ENCODE data around the gene CMAS. TPM values are rescaled to one million over a fixed set of nuclear protein-coding genes. Genes with fewer than 3 reads are reported as not detected.
"Not testable (repeated sequence)": the region's sequence is repeated elsewhere in the genome, so short reads cannot be mapped to it uniquely, and the experiment has no call there.

The CMAS gene
- total RNA-seq, 1 donor from 2014 or later, result 55.8 TPM

DNA sequence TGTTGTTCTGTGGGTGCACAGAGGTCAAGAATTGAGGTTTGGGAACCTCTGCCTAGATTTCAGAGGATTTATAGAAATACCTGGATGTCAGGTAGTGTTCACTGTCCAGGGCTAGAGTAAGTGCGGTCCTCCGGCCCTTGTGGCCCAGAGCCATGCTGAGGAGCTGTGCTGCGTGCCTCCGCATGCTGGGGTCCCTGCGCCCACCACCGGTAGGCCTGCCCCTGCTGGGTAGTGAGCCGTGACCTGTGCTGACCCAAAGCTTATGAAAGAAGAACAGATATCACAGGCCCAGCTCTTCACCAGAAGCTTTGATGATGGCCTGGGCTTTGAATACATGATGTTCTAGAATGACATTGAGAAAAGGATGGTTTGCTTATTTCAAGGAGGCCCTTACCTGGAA lies 37.8 kb upstream of the CMAS start:
- no peaks in the 10 kb centered on the region for H3K36me3 Mint-ChIP-seq (ENCODE audit: insufficient read depth)
- H3K4me3 Mint-ChIP-seq (ENCODE audit: low read depth), result no peak overlapping the region
- peaks cover 18% of the 10 kb centered on the region for H3K9me3 Mint-ChIP-seq (ENCODE audit: low read depth)
- TF ChIP-seq, protein P1, sequence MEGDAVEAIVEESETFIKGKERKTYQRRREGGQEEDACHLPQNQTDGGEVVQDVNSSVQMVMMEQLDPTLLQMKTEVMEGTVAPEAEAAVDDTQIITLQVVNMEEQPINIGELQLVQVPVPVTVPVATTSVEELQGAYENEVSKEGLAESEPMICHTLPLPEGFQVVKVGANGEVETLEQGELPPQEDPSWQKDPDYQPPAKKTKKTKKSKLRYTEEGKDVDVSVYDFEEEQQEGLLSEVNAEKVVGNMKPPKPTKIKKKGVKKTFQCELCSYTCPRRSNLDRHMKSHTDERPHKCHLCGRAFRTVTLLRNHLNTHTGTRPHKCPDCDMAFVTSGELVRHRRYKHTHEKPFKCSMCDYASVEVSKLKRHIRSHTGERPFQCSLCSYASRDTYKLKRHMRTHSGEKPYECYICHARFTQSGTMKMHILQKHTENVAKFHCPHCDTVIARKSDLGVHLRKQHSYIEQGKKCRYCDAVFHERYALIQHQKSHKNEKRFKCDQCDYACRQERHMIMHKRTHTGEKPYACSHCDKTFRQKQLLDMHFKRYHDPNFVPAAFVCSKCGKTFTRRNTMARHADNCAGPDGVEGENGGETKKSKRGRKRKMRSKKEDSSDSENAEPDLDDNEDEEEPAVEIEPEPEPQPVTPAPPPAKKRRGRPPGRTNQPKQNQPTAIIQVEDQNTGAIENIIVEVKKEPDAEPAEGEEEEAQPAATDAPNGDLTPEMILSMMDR (IDR thresholded peaks at IDR 0.05; ENCODE audit: unreplicated experiment), result no peak
- H3K27me3 Mint-ChIP-seq, result no peaks in the 10 kb centered on the region
- no peak for DNase-seq (ENCODE audit: low spot score, unreplicated experiment)
- H3K4me1 Mint-ChIP-seq (ENCODE audit: low read depth), result no peaks in the 10 kb centered on the region
- no peak overlapping the region for H3K27ac Mint-ChIP-seq

DNA sequence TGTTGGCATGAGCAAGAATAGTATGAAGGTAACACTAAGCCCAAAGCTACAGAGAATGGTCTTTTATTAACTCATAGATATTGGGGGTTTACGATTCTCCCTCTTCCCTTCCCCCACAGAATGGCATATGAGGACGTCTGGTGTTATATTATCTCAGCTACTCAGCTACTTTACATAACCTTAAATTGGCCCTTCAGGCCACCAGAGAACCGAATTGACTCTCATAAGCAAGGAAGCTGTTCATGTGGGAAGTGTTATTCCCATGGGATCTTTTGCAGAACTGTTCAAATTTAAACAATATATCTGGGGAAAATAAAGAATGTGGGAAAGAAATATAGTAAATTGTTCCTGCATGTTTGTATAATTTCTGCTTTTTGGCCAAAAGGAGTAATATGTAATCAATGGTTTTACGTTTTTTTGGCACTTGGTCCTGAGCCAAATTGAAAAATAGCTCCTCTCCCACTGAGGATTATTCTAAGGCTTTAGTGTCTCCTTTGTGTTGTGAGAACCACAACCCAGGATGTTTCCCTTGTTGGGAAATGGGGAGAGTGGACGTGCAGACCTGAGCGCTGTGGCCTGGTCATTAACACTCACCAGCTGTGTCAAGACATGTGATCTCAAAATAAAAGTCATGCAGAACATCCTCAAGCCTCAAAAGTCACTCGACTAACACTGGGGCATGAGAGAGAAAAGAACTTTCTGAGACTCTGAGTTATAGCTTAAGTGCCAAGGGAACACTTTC lies 31.8 kb upstream of the CMAS start:
- TF ChIP-seq, protein P1 (IDR thresholded peaks at IDR 0.05; ENCODE audit: unreplicated experiment), result no peak
- peaks cover 10% of the 10 kb centered on the region for H3K9me3 Mint-ChIP-seq (ENCODE audit: low read depth)

DNA sequence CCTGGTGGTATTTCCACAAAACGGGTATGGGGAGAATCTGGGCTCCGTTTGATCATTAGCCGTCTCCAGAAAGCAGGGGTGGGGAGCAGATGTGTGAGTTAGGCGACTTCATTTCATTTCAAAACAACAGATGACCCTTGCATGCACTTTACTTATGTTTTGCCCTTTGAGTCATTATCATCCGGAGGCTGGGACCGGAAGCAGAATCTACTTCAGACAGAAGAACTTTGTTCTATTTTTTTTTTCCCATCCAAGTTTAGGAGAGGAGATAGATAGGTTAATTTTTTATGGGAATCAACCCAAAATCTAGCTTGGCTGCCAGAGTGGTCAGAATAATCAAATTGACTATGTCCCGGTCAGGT lies 31.3 kb upstream of the CMAS start:
- no peak overlapping the region for H3K27ac Mint-ChIP-seq
- H3K4me1 Mint-ChIP-seq (ENCODE audit: low read depth), result no peaks in the 10 kb centered on the region
- H3K9me3 Mint-ChIP-seq (ENCODE audit: low read depth), result peaks cover 10% of the 10 kb centered on the region
- no peak for DNase-seq (ENCODE audit: low spot score, unreplicated experiment)
- no peaks in the 10 kb centered on the region for H3K36me3 Mint-ChIP-seq (ENCODE audit: insufficient read depth)
- H3K4me3 Mint-ChIP-seq (ENCODE audit: low read depth), result no peak overlapping the region
- TF ChIP-seq, protein P1 (IDR thresholded peaks at IDR 0.05; ENCODE audit: unreplicated experiment), result no peak
- H3K27me3 Mint-ChIP-seq, result no peaks in the 10 kb centered on the region

More for the DNA sequence above, 31.8 kb upstream of the CMAS start:
- no peak for DNase-seq (ENCODE audit: low spot score, unreplicated experiment)
- Mint-ChIP-seq H3K36me3 (ENCODE audit: insufficient read depth) (no peaks in the 10 kb centered on the region), H3K4me1 (ENCODE audit: low read depth) (no peaks in the 10 kb centered on the region), H3K4me3 (ENCODE audit: low read depth) (no peak overlapping the region), H3K27me3 (no peaks in the 10 kb centered on the region), H3K27ac (no peak overlapping the region)

GRCh38 chr12:22016982-22017381 lies 29.0 kb upstream of the CMAS start:
- no peaks in the 10 kb centered on the region for H3K27me3 Mint-ChIP-seq
- H3K9me3 Mint-ChIP-seq (ENCODE audit: low read depth), result no peaks in the 10 kb centered on the region
- H3K4me3 Mint-ChIP-seq (ENCODE audit: low read depth), result no peak overlapping the region
- H3K4me1 Mint-ChIP-seq (ENCODE audit: low read depth), result no peaks in the 10 kb centered on the region
- H3K36me3 Mint-ChIP-seq (ENCODE audit: insufficient read depth), result no peaks in the 10 kb centered on the region
- TF ChIP-seq, protein P1 (IDR thresholded peaks at IDR 0.05; ENCODE audit: unreplicated experiment), result no peak
- H3K27ac Mint-ChIP-seq, result no peak overlapping the region
- DNase-seq (ENCODE audit: low spot score, unreplicated experiment), result no peak

DNA sequence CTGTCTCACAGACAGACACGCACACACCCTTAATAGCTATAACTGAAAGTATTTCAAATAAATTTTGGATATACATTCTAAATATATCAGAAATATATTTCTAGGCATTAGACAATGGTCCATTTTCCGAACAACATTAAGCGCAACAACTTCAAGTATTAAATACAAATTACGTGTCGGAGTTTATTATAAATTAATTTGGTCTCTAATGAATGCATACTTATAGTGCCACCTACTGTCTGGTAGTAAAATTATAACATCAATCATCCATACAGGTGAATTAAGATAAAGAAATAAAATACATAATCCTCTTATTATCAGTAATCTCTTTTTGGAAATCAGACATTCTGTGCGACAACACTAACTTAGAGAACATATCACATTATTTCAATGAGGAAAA lies 27.2 kb upstream of the CMAS start:
- Mint-ChIP-seq H3K27ac (no peak overlapping the region), H3K27me3 (no peaks in the 10 kb centered on the region), H3K4me3 (ENCODE audit: low read depth) (no peak overlapping the region), H3K36me3 (ENCODE audit: insufficient read depth) (no peaks in the 10 kb centered on the region), H3K4me1 (ENCODE audit: low read depth) (no peaks in the 10 kb centered on the region), H3K9me3 (ENCODE audit: low read depth) (peaks cover 14% of the 10 kb centered on the region)
- no peak for DNase-seq (ENCODE audit: low spot score, unreplicated experiment)
- TF ChIP-seq, protein P1 (IDR thresholded peaks at IDR 0.05; ENCODE audit: unreplicated experiment), result peak; percentile 37

GRCh38 chr12:22023489-22023888 lies 22.5 kb upstream of the CMAS start:
- not testable (repeated sequence) for H3K36me3 Mint-ChIP-seq (ENCODE audit: insufficient read depth); H3K4me1 Mint-ChIP-seq (ENCODE audit: low read depth); DNase-seq (ENCODE audit: low spot score, unreplicated experiment); H3K27me3 Mint-ChIP-seq; H3K4me3 Mint-ChIP-seq (ENCODE audit: low read depth); H3K27ac Mint-ChIP-seq
- peaks cover 22% of the 10 kb centered on the region for H3K9me3 Mint-ChIP-seq (ENCODE audit: low read depth)

All from progenitor cell of endocrine pancreas (in vitro differentiated cells).